Activated naive CD8-positive, alpha-beta T cell treated with anti-CD3 and anti-CD28 coated beads, Interleukin-2, amount 50 U/mL, for 16 hours (primary cell): ENCODE measurements around the gene SDC1.

Experiments used
- DNase-seq: peaks from one replicate; pipeline ENCODE4 v3.0.0-alpha.2; 2020; ENCODE audit warnings: low read depth, low spot score

The SDC1 gene

DNA sequence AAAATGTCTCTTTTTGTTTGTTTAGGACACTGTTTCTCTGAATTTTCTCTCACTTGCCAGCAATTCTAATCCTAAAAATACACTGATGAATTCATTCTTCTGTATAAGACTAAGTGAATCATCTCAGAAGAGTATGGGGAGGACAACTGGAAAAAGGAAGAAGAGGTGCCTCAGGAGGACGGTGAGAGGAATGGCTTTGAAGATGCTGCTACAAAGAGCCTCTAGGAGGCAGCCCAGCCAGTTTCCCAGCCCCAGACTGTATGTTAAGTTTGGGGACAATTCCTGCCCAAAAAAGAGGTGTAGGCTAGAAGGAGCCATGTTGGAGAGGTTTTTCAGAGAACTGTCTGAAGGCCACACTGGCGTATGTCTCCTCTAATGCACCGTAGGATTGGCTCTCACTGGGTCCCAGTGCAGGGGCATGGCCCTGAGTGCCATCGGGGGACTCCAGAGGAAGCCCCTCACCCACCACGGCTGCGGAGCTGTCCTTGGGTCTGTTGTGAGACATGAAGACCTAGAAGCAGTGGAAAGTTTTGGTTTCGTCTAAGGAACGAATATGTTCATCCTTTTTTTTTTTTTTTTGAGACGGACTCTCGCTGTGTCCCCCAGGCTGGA lies 3.1 kb upstream of the SDC1 start:
- no peak for DNase-seq

DNA sequence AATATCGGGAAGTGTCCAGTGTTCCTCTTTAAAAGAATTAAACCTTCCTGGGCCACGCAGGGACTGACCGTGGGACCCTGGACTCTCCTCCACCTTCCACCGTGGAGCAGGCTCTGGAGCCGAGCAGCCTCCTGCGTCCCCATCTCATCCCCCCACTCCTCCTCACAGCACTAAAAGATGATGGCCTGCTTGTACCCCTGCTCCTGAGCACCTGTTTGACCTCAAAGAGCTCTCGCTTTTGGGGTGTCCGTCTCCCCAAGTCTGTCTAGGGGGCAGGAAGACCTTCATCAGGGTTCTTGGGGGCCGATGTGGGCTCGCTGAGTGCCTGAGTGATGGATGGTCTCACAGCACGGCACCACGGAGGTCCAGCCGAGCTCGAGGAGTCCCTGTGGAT lies 1.2 kb upstream of the SDC1 start:
- no peak for DNase-seq

DNA sequence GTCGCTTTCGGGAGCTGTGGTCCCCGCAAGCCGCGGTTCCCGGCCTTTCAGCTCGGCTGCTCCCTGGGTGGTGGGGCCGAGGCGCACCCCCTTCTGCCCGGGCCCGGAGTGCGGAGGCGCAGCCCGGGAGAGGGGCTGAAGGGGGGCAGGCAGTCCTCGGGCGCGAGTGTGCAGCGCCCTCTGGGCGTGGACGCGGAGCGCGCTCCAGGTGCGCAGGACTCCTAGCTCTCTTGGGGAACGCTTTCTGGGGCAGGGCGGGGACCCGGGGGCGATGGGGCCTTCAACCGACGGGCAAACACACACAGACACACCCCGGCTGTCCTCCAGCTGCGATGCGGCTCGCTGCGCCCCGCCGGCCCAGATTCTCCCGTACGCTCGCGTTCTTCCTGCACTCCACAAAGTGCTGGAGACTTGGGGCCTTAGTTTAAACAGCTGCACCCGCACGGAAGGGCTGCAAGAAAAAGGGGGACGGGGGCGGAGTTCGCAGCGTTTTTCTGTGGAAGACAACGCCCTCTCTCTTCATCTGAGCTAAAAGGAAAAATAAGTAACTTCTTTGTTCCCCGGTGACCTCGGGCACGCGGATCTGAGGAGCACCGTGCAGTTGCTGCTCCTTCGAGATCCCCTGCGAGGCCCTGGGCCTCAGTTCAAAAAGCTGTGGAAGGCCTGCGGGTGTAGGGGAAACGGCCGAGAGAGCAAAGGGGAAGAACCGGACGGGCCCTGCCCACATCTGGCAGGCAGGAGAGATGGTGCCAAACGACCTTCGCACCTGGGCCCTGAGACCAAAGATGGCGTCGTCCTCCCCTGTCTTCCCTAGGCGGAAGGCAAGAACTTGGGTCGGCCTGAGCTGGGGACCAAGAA lies 593 bp upstream of the SDC1 start:
- no peak for DNase-seq

DNA sequence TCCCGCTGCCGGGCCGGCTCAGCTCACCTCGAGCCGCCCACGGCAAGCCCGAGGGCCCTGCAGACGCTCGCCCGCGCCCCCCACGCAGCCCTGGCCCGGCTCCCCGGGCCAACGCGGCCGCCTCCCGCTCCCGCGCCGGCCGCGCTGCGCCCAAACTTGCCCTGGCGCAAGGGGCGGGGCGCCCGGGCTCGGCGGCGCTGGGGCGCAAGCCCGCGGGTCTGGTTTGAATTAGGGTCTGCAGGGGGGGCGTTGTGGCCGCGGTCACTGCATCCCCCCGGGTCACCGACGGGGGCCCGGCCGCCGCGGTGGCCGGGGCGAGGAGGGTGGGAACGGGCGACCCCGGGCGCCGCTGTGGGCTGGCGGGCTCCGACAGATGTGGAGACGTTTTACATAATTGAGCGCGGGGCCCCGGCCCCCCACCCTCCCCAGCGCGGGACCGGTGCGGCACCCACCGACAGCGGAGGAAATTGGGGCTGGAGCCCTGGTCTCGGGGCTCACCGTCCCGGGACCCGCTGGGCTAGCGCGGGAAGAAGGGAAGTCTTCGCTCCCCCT lies 690 bp downstream of the SDC1 start:
- DNase-seq = no peak

DNA sequence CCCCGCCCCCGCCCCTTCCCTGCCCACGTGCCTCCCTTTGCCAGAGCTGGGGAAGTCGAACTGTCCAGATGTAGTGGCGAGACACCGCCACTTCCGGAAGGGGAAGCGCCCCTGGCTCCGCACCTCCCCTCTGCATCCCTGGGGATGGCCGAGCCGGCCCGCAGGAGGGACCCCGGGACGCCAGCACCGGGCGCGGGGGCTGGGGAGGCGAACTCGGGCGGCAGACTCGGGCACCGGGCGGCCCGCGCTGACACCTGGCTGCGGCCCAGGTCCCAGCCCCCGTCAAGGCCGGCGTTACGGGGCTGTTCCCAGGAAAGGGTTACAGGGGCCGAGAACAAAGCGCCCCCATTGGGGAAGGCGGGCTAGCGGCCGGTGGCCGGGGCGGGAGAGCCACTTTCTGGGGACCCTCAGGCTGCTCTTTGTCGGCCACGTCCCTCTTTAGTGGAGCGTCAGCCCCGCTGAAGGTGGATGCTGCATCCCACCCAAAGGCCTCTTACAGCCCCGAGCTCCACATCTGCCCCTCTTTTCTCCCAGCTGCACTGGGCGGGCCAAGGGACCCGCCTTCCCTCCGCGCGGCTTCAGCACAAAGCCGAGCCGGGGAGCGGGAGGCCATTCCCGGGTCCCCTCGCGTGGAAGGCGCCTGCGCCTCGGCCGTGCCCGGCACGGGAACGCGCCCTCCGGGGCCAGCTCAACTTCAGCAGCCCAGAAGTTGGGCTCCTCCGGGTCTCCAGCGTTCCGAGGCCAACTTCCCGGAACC lies 1.3 kb downstream of the SDC1 start:
- DNase-seq = no peak

DNA sequence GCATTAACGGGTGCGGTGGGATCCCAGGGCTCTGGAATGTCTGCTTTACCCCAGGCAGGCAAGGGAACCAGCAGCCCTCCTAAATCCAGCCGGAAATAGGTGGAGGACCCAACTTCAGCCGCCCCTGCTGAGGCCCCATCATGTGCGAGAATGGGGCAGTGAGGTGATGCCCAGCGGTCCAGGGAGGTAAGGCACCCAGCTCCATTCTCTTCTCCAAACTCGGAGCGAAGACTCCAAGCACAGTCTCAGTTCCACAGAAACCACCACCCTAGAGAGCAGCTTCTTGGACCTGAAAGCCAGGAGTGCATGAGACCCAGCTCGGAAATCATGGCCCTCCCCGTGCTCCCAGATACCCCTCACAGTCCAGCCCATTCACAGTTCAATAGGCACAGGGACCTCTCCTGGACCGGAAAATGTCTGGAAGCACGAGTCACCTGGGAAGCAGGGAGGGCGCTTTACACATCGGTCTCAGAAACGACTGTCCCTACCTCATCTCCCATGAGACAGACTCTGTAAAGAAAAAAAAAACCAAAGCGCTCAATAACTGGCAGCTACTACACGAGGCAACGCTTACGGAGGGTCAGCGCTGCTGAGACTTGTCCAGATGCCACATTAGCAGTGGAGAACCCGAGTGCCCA lies 2.0 kb downstream of the SDC1 start:
- DNase-seq = no peak

DNA sequence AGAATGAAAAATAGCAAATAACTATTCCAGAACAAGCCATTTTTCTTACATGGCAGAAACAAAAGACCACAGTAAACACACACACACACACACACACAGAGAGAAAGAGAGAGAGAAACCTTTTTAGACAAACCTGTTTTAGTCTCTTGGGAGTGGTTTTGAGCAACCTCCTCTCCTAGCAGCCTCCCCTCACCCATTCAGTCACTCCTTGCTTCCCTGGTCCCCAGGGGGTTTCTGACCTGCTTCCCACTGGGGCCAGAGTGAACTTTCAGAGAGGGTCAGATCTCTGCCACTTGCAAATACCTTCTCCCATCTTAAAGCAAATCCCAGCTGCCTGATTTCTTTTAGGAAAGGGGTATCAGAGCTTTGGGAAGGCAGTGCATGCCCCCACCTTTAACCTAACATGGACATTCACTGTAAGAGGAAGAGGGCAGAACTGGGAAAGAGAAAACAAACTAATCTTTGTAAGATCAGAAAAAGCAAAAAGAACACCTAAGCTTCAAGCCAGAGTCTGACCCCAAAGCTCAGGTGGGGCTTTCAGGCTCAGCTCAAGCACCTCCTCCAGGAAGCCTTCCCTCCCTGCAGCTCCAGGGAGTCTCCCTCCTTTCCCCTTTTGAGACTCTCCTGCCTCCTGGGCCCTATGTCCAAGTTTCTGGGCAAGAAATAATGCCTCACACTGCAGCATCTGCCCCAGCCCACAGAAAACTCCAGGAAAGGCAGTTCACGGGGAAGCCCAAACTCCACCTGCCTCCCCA lies 2.7 kb downstream of the SDC1 start:
- DNase-seq = no peak

DNA sequence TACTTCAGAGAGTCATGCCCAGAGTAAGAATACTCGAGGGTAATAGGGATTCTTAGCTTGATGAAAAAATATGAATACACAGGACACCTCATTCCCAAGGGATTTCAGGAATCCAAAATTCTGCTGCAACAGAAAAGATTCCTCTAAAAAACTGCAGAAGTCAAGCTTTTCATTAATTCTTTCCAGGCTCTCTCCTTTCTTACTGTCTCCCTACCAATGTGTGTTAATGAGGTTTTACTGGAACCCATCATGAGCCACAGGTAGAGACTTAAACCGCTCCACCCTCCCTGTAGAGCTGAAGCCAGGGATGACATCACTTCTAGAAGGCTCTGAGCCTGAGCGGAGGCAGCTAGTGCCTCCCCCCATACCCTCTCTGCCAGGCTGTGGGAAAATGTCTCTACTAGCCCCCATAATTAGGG lies 3.4 kb downstream of the SDC1 start:
- DNase-seq = no peak

DNA sequence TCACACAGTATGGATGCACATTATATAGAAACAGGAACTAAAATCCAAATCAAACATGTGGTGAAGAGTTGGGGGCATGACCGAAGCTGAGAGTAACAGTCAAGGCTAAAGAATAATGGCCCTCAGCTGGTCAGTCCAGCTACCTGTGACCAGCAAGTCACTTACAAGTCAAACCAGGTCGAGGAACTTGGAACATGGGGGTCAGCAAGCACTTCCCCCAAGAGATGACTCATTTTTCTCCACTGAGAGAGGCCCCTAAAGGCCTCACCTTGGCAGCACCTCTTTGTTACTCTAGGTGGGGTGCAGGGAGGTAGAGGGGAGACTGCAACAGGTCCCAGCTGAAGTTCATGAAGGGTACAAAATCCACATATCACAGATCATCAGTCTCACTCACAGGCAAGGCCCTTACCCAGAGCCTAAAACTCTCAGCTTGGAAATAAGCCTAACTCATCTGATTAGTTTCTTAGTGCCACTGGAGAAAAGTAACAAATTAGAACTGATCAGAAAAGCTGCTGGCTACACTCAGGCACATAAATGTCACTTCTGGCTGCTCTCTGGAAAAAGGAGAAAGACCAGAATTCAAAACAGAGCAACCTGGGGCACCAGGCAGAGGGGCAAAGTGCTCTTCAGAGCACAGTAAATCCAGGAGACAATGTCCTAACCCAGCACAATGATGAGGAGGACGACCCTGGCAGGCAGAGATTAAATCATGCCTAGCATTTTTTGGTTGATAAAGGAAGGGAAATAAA lies 4.0 kb downstream of the SDC1 start:
- DNase-seq = no peak

DNA sequence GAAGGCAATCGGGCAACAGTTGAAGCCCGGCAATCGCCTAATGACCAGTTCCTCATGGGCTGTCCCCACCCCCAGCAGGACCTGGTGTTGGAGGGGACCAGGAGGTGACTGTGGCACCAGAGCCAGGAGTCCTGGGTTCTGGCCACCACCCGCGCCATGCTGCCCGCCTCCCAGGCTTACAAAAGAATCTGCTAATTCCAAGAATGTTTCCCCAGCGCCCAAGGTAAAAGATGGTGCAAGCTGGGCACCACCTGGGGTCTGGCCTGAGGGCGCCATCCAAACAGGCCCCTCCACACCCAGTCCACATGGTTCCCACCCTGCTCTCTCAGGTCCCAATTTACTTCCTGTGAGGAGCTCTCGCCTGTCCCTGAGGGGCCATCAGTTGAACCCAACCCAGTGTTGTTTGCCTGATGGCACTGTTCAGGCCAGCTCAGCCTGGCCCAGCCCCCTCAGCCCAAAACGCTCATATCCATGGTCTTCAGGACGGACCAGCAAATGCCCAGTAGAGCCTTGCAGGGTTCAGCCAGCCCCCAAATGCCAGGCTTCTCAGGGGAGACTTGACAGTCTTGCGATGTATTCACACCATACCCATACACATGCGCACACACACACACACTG lies 5.1 kb downstream of the SDC1 start:
- no peak for DNase-seq

DNA sequence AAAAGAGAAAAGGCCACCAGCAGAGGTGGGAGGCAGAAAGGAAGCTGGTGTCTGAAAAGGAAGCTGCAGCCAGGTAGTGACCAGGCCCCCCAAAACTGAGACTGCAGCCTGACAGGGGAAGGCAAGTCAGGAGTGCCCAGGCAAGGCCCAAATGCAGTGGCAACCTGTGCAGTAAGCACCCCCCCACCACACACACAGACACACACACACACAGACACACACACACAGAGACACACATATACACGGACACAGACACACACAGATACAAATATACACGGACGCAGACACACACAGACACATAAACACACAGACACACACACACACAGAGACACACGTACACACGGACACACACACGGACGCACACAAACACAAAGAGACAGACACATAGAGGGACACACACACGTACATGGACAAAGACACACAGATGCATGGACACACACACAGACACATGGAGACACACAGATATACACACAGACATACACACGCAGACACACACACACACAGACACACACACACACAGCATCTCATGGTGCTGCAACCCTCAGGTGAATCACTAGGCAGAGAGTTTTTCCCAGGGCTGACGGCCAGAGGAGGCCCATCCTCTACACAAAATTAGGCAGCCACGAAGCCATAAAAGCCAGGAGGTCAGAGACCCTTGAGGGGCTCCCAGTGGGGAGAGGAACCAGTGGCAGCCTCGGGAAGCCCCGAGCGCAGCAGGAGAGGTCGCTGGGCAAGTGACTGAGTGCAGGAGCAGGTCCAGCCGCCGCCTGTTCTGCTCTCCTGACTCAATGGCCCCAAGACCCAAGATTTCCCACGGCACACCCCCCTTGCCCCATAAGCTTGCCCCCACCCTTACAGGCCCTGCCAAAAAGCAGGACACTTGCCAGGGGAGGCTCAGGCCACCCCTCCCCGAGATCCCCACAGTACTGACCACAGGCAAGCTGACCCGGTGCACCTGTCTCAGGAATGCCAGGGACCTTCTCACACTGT lies 6.3 kb downstream of the SDC1 start:
- no peak for DNase-seq

DNA sequence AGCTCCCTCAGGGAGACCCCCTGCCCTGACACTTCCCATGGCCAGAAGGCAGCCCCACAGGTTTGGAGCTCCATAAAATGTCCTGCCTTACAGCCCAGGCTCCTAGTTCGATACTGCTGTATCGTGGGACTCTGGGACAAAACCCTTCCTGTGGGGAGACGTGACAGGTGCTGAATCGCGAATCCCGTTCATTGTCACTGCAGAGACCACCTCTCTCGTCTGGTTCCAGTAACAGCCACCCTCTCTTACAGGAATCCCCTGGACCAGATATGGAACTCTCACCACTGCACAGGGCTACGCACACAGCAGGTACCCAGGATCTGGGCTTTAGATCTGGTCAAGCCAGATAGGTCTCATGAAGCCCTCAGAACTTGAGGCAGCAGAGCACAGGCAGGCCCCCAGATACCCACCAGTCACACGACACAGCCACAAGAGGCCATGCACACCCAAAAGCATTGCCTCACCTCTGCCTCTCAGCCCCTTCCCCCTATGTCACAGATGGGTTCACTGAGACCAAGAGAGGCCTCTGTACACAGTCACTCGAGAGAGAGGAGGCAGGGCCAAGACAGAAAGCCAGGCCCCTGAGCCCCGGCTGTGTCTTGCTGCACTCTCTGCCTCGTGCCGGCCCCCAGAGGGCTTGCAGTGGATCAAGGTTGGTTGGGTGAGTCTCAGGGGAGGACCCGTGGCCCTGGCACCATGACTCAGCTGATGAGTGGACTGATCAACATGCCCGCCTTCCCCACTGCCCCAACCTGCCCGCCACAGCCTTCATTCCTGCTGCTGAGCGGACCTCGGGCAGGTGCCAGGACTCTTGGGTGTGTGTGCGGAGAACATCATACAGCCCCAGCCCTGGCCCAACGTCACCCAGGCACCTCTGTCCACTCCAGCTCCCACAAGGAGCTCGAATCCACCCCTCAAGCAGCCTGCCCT lies 7.6 kb downstream of the SDC1 start:
- no peak for DNase-seq

DNA sequence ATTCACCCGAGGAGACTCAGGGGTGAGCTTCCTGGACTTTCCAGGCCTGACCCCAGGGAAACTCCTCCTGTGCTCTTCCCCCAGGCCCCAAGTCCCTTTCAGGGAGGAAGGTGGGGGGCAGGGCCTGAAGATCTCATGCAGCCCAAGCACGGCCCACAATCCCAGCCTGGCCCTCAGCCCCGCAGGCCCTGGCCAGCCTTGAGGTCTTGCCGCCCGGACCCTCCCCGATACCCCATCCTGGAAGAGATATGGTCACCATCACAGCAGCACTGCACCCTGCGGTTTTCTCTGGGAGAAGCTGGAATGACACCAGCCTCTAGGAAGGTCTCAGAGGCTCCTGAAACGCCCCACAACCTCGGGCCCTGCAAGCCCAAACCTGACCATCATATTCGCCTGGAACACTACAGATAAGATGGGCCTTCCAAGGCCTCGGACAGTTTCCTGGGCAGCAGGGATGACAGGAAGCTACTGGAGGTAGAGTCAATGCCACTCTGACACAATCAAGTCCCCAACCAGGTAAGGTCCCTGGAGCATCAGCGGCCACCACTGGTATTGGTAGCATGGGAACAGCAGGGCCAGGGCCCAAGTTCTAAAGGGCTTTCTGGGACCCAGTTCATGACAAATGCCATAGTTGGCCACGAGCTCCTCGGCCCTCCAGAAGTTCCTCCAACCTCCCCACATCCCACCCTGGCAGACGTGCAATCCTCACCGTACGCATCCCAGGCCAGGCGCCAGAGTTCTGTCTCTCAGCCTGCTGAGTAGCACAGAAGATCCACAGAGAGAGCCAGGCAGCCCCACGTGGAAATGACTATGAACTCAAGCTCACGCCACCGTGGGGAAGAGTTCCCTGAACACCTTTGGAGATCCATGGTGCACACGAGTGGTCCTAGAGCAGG lies 8.6 kb downstream of the SDC1 start:
- no peak for DNase-seq

DNA sequence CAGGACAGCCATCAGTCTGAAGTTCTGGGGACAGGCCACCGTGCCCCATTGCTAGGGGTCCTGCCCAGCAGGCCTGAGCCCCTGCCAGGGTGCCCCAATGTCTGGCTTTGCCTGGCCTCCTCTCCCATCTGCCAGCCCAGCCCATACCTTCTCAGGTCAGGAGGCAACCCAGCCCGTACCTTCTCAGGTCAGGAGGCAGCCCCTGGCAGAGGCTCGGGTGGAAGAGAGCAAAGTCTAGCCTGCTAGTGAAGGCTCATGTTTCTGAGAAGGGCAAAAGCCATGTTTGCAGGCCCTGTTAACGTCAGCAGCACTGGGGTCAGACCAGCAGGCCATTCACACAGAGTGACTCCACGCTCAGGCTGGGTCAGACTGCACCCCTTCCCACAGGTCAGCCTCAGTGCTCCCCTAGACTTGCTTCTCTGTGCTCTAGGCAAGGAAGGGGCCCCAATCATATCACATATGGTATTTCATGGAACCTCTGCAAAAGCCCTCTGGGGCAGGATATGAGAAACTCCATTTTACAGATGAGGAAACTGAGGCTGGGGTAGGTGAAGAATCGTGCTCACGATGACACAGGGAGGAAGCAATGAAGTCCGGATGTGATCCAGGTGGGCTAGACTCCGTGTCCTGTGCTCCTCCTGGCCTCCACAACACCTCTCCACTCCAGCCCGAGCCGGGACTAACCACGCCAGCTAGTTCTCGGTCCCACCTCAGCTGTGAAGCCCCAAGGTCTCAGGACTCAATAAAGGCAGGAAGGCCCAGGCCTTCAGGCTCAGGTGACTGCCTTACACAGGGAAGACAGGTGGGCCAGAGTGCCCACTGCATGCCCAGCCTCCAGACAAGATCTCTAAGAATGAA lies 9.5 kb downstream of the SDC1 start:
- DNase-seq = no peak

DNA sequence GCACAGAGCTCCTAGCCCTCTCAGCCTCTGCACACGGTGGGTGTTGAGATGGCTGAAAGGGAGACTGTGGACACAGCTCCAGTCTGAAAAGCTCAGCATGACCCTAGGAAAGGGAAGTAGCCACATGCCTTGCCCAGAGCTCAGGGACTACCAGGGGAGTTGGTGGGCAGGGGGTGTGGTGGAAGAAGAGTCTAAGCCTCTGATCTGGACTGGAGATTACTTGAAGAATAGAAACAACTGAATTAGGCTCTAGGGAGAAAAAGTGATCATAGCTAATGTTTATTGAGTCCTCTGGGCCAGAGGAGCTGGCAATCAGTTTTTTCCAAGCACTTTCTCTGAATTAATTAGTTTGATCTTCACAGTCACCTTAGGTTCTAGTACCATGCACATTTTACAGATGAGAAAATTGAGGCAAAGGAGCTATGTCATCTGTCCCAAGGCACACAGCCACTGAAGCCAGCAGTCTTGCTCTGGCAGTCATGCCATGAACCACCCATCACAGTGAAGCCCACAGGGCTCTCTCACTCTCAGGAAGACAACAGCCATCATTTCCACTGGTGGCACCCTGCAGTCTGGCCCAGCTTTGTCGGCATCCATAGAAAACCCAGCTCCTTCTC lies 10.3 kb downstream of the SDC1 start:
- DNase-seq = no peak
